Measurements from ENCODE around the gene IKZF1. TPM values are rescaled to one million over a fixed set of nuclear protein-coding genes. Genes with fewer than 3 reads are reported as not detected.

IKZF1 gene
- total RNA-seq, 1 donor from 2014 or later = 44.9 TPM

DNA sequence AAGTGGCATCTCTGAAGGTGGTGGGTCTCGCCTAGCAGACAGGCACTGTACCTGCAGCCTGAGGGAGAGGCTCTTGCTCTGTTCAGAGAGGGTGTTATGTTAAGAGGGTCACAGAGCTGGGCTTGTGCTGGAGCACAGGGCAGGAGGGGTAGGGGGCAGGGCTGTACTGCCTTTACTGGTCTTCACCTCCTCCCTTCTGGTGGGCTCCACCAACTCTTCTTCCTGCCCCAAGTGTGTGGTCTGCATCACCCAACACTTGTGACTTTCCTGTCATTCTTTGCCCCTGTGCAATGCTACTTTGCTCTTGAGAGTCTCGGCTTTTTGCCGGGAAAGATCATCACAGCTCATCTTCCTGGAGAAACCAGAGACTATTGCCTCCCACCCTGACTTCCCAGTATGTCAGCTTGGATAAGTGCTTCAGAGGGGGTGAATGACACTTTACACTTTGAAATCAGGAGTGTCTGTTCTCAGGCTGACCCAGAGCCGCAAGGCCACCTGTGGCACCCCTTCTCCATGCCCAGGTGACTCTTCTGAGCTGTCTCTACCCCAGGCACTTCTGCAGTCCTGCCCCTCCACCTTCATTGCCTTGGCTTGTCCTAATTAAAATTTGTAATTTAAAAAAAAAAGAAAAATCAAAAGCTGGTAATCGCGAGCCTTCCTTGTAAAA lies 38.4 kb upstream of the IKZF1 start:
- intact Hi-C loops (cut with DNase I) = no loop called here
- no peak overlapping the region for H3K27ac ChIP-seq
- TF ChIP-seq POLR2AphosphoS5 (IDR thresholded peaks at IDR 0.05; ENCODE audit: insufficient read depth in 1 of 2, low read depth in 1 of 2) (no peak), POLR2A (IDR thresholded peaks at IDR 0.05) (no peak)
- TF ChIP-seq, protein P1, sequence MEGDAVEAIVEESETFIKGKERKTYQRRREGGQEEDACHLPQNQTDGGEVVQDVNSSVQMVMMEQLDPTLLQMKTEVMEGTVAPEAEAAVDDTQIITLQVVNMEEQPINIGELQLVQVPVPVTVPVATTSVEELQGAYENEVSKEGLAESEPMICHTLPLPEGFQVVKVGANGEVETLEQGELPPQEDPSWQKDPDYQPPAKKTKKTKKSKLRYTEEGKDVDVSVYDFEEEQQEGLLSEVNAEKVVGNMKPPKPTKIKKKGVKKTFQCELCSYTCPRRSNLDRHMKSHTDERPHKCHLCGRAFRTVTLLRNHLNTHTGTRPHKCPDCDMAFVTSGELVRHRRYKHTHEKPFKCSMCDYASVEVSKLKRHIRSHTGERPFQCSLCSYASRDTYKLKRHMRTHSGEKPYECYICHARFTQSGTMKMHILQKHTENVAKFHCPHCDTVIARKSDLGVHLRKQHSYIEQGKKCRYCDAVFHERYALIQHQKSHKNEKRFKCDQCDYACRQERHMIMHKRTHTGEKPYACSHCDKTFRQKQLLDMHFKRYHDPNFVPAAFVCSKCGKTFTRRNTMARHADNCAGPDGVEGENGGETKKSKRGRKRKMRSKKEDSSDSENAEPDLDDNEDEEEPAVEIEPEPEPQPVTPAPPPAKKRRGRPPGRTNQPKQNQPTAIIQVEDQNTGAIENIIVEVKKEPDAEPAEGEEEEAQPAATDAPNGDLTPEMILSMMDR (IDR thresholded peaks at IDR 0.05) = no peak
- no peak overlapping the region for H3K4me3 ChIP-seq
- no peaks in the 10 kb centered on the region for H3K36me3 ChIP-seq
- H3K27me3 ChIP-seq = no peaks in the 10 kb centered on the region
- no peak for DNase-seq (ENCODE audit: extremely low spot score in 2 of 2)
- H3K9me3 ChIP-seq = no peaks in the 10 kb centered on the region
- no peaks in the 10 kb centered on the region for H3K4me1 ChIP-seq

DNA sequence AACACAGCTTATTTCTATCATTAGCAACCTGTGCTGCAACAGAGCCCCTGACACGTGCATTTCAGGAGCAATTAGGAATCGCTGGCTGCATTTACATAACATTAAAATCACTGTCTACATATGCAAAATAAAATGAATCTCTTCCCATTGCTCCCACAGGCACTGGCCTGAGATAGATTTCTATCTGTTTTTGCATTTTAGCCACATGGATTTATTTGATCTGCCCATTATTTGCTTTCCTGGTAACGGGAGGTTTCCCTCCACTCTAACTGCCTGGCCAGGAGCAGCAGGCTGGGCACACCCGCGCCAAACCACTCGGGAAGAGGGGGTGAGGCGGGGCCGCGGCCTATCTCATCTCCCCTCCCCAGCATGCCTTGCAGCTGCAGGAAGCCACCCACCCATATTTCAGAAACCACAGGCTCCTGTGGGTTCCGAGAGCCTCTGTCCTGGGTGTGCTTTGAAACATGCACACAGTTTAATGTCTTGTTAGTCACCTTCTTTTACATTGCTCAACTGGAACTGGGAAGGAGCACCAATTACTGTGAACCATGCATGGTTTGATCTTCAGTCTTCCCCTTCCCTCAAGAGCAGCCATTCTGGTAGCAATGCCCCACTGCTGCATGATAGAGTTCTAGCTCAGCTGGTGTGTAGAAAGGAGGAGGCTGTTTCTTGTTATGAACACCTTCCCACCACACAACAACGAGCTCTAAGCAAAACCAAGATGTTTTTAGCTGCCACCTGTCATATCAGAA lies 37.7 kb upstream of the IKZF1 start:
- Histone ChIP-seq H3K36me3 (no peaks in the 10 kb centered on the region), H3K4me3 (no peak overlapping the region), H3K27ac (no peak overlapping the region), H3K4me1 (no peaks in the 10 kb centered on the region), H3K9me3 (no peaks in the 10 kb centered on the region), H3K27me3 (no peaks in the 10 kb centered on the region)
- TF ChIP-seq POLR2AphosphoS5 (IDR thresholded peaks at IDR 0.05; ENCODE audit: insufficient read depth in 1 of 2, low read depth in 1 of 2) (peak in 1 of 2 donors; percentile 67), POLR2A (IDR thresholded peaks at IDR 0.05) (no peak)
- intact Hi-C loops (cut with DNase I) = no loop called here
- DNase-seq (ENCODE audit: extremely low spot score in 2 of 2) = no peak

DNA sequence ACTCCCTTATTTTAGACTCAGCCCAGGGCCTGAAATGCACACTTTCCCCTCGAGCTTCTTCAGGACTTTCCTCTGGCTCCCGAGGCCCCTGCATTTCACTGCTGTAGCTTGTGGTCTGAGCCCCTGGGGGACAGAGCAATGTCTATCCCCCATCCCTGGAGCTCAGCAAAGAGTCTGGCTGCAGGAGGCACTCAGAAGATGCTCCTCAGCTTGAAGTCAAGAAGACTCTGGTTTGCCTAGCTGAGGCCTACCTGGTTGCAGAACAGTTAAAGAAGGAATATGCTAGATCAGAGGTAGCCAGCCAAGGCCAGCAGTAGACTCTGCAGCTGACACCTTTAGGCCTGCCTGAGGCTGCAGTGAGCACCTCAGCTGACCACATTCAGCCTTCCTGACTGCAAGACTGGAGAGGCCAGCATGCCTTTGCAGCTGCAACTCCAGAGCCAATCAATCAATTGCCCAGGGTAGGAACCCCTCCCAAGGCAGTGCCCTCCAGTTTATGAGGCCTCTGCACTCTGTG lies 36.9 kb upstream of the IKZF1 start:
- no peak overlapping the region for H3K27ac ChIP-seq

DNA sequence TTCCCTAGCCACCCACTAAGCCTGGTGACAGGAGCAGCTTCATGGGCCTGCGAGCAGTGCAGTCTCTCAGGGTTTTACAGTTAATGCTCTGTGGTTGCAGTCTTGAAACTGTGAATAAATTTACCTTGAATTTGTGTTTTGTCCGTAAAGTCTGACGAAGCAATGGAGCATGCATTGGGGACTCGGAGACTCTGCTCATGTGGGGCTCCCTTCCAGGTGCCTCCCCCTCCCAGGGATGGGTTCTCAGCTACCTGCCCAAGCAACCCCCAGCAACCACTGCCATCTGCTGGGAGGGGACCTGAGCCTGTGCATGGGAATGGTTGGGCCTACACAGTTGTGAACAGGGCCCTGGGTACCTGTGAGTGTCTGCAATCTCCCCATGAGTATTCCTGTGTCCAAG lies 36.3 kb upstream of the IKZF1 start:
- H3K4me3 ChIP-seq = no peak overlapping the region
- no peaks in the 10 kb centered on the region for H3K4me1 ChIP-seq
- intact Hi-C loops (cut with DNase I) = no loop called here
- no peaks in the 10 kb centered on the region for H3K9me3 ChIP-seq
- DNase-seq (ENCODE audit: extremely low spot score in 2 of 2) = no peak
- H3K36me3 ChIP-seq = no peaks in the 10 kb centered on the region
- no peak overlapping the region for H3K27ac ChIP-seq
- TF ChIP-seq, protein P1 (IDR thresholded peaks at IDR 0.05) = no peak
- TF ChIP-seq POLR2AphosphoS5 (IDR thresholded peaks at IDR 0.05; ENCODE audit: insufficient read depth in 1 of 2, low read depth in 1 of 2) (no peak), POLR2A (IDR thresholded peaks at IDR 0.05) (no peak)
- no peaks in the 10 kb centered on the region for H3K27me3 ChIP-seq

More for the DNA sequence above, 36.9 kb upstream of the IKZF1 start:
- Histone ChIP-seq H3K4me3 (no peak overlapping the region), H3K36me3 (no peaks in the 10 kb centered on the region), H3K4me1 (no peaks in the 10 kb centered on the region), H3K27me3 (no peaks in the 10 kb centered on the region), H3K9me3 (no peaks in the 10 kb centered on the region)
- no peak for TF ChIP-seq POLR2A (IDR thresholded peaks at IDR 0.05)
- TF ChIP-seq, protein P1 (IDR thresholded peaks at IDR 0.05) = no peak
- no peak for TF ChIP-seq POLR2AphosphoS5 (IDR thresholded peaks at IDR 0.05; ENCODE audit: insufficient read depth in 1 of 2, low read depth in 1 of 2)
- no peak for DNase-seq (ENCODE audit: extremely low spot score in 2 of 2)
- intact Hi-C loops (cut with DNase I) = no loop called here

DNA sequence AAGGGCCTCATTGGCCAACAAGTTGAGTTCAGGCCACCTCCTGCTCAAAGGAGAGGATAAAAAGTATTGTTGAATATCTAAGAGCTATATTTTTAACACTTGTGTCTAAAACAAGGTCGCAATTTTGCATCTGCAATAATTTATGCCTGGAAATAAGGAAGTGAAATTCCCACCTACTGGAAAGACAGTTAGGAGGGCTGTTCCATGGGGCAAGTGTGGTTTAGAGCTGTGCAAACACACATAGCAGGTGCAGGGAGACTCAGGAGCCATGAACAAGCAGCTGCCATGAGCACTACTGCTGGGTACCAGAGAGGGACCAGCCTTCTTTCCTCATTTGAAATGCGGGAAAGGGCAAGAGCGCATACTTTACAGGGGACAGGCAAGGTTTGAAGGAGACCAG lies 35.5 kb upstream of the IKZF1 start:
- Histone ChIP-seq H3K4me3 (no peak overlapping the region), H3K27ac (no peak overlapping the region), H3K27me3 (no peaks in the 10 kb centered on the region), H3K9me3 (no peaks in the 10 kb centered on the region), H3K4me1 (no peaks in the 10 kb centered on the region), H3K36me3 (no peaks in the 10 kb centered on the region)
- DNase-seq (ENCODE audit: extremely low spot score in 2 of 2) = no peak
- TF ChIP-seq POLR2AphosphoS5 (IDR thresholded peaks at IDR 0.05; ENCODE audit: insufficient read depth in 1 of 2, low read depth in 1 of 2) (no peak), POLR2A (IDR thresholded peaks at IDR 0.05) (no peak)
- TF ChIP-seq, protein P1 (IDR thresholded peaks at IDR 0.05) = no peak
- intact Hi-C loops (cut with DNase I) = no loop called here
